Vagina (tissue), 2 donors: ENCODE data around the gene APOA1.

ENCODE experiments used
- CTCF ChIP-seq, 3 experiments: fragments of 450-650 bp in 2 of 3; fragments of 200-600 bp in 1 of 3; sonication (generic) in 1 of 3; IDR thresholded peaks; one replicate each; pipeline ENCODE4 v1.5.1; 2017 to 2019; ENCODE audit warnings: antibody characterized with exemption in 3 of 3, mild to moderate bottlenecking in 2 of 3, moderate library complexity in 2 of 3
- POLR2A ChIP-seq, 2 donors: fragments of 450-650 bp; IDR thresholded peaks; one replicate each; pipeline ENCODE4 v1.6.1; 2017; ENCODE audit warnings: antibody characterized with exemption in 2 of 2, mild to moderate bottlenecking in 2 of 2, moderate library complexity in 2 of 2

- no peak for TF ChIP-seq CTCF (IDR thresholded peaks at IDR 0.05)
- TF ChIP-seq POLR2A (IDR thresholded peaks at IDR 0.05) = no peak
These were observed 11.6 kb upstream of the APOA1 start for GRCh38 chr11:116849060-116849459.
